Panc1 (cell line): ENCODE data around the gene SCN9A. TPM values are rescaled to one million over a fixed set of nuclear protein-coding genes. Genes with fewer than 3 reads are reported as not detected.

Experiments
- ATAC-seq: fragments of 200-7000 bp; cut with Tn5 transposase; 2 replicates; pipeline ENCODE4 v1.9.1; 2020; ENCODE audit warnings: mild to moderate bottlenecking, moderate library complexity
- BruUV-seq: library from RNA; stranded (reverse); fragments of 400-500 nt; replicated peaks from 2 replicates; lab custom pipeline; 2021; lab: Mats Ljungman, UMichigan
- CTCF ChIA-PET: fragments of 300-600 bp; sonication (Branson Sonifier 250); formaldehyde crosslinking; loops from one replicate; lab custom pipeline; 2022; ENCODE audit warnings: antibody characterized with exemption; lab: Charles Lee
- POLR2A ChIA-PET: fragments of 300-600 bp; sonication (Branson Sonifier 250); formaldehyde crosslinking; loops from one replicate; lab custom pipeline; 2022; ENCODE audit warnings: antibody characterized with exemption; lab: Charles Lee
- DNase-seq: peaks from one replicate; pipeline ENCODE4 v3.0.0-alpha.2; 2010; ENCODE audit warnings: low read depth, low spot score
- H3K27ac ChIP-seq: 2 replicates; pipeline ENCODE4 v1.5.1; 2011; ENCODE audit warnings: mild to moderate bottlenecking, low read length, inconsistent platforms
- H3K27me3 ChIP-seq: fragments of 200-500 bp; sonication (Bioruptor generic); 2 replicates; pipeline ENCODE4 v1.6.0; 2014; ENCODE audit warnings: low read length, inconsistent platforms; ENCODE audit not compliant: control insufficient read depth, insufficient read depth
- H3K36me3 ChIP-seq: fragments of 200-500 bp; sonication (Bioruptor generic); 2 replicates; pipeline ENCODE4 v1.5.1; 2014; ENCODE audit warnings: inconsistent platforms, mild to moderate bottlenecking, low read length, moderate library complexity; ENCODE audit not compliant: control insufficient read depth, insufficient read depth
- H3K4me1 ChIP-seq: 2 replicates; pipeline ENCODE4 v1.5.1; 2011; ENCODE audit warnings: inconsistent platforms, mild to moderate bottlenecking, low read length, moderate library complexity; ENCODE audit not compliant: control insufficient read depth, insufficient read depth
- H3K4me3 ChIP-seq, 2 experiments: 2 replicates each; pipeline ENCODE4 v1.5.1; 2011 to 2012; ENCODE audit warnings: low read depth in 2 of 2, low read length in 2 of 2, mild to moderate bottlenecking in 2 of 2, inconsistent platforms in 1 of 2, moderate library complexity in 1 of 2
- H3K9me3 ChIP-seq: fragments of 200-500 bp; sonication (Bioruptor generic); 2 replicates; pipeline ENCODE4 v1.5.1; 2014; ENCODE audit warnings: low read depth, mild to moderate bottlenecking, inconsistent platforms, low read length, moderate library complexity; ENCODE audit not compliant: control insufficient read depth, insufficient read depth
- POLR2AphosphoS5 ChIP-seq: IDR thresholded peaks from 2 replicates; pipeline ENCODE4 v1.6.1; 2012; ENCODE audit warnings: mild to moderate bottlenecking, low read depth, low read length, moderate library complexity
- SIN3A ChIP-seq: IDR thresholded peaks from 2 replicates; pipeline ENCODE4 v1.6.1; 2012; ENCODE audit warnings: low read depth, mild to moderate bottlenecking, low read length, moderate library complexity, borderline replicate concordance; ENCODE audit not compliant: insufficient read depth
- TCF7L2 ChIP-seq: IDR thresholded peaks from 2 replicates; pipeline ENCODE4 v1.6.1; 2011; ENCODE audit warnings: mild to moderate bottlenecking, low read depth, low read length, inconsistent platforms
- in situ Hi-C: cut with HindIII; loops from 2 replicates; pipeline ENCODE4 v1.10.0; 2016; ENCODE audit warnings: low sequenced_read_pairs, low pct_unique_long_range_greater_than_20kb
- intact Hi-C: fragments of 100-400 bp; cut with micrococcal nuclease; formaldehyde crosslinking; loops from one replicate; pipeline ENCODE4 v1.10.0; 2022; ENCODE audit not compliant: unreplicated experiment
- total RNA-seq: library from RNA; stranded (reverse); gene quantifications from one replicate; pipeline ENCODE4 v1.2.1, GENCODE V29; 2021; ENCODE audit not compliant: unreplicated experiment
- TF ChIP-seq, protein P1 (sequence below), 2 experiments: IDR thresholded peaks; 2 replicates each; pipeline ENCODE4 v1.6.1; 2011 to 2012; ENCODE audit warnings: low read depth in 2 of 2, control low read depth in 1 of 2, low read length in 1 of 2, mild to moderate bottlenecking in 1 of 2, moderate library complexity in 1 of 2; ENCODE audit not compliant: insufficient read depth in 1 of 2
- TF ChIP-seq, protein P2 (sequence below): fragments of 450-650 bp; IDR thresholded peaks from 2 replicates; pipeline ENCODE4 v1.5.1; 2017; ENCODE audit warnings: mild to moderate bottlenecking

The SCN9A gene
- total RNA-seq, 1 experiment from 2014 or later: 0.10 TPM

DNA sequence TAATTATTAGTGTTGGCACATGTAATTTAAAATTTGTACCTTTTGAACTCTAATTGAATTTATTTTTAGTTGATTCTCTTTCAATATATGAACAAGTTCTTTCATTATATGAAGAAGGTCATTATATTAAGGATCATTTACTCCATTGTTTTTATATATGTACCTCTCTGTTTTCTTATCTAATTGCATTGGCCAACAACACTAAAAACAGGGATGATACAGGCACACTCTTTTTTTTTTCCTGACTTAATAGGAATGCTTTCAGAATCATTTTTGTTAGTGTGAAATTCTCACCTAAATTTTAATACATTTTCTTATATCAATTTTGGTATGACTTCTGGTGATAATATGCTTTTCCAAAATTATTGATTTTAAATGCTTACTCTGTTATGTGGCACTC lies 173.0 kb downstream of the SCN9A start:
- intact Hi-C loops: no loop called here
- ATAC-seq (no peak), DNase-seq (no peak)
- in situ Hi-C loops: no loop called here
- Histone ChIP-seq H3K36me3 (no peaks in the 10 kb centered on the region), H3K27ac (no peak overlapping the region), H3K27me3 (no peaks in the 10 kb centered on the region), H3K4me3 (no peak overlapping the region), H3K4me1 (no peaks in the 10 kb centered on the region), H3K9me3 (no peaks in the 10 kb centered on the region; the same call in 1 of the 2 replicates)
- TF ChIP-seq, protein P1, sequence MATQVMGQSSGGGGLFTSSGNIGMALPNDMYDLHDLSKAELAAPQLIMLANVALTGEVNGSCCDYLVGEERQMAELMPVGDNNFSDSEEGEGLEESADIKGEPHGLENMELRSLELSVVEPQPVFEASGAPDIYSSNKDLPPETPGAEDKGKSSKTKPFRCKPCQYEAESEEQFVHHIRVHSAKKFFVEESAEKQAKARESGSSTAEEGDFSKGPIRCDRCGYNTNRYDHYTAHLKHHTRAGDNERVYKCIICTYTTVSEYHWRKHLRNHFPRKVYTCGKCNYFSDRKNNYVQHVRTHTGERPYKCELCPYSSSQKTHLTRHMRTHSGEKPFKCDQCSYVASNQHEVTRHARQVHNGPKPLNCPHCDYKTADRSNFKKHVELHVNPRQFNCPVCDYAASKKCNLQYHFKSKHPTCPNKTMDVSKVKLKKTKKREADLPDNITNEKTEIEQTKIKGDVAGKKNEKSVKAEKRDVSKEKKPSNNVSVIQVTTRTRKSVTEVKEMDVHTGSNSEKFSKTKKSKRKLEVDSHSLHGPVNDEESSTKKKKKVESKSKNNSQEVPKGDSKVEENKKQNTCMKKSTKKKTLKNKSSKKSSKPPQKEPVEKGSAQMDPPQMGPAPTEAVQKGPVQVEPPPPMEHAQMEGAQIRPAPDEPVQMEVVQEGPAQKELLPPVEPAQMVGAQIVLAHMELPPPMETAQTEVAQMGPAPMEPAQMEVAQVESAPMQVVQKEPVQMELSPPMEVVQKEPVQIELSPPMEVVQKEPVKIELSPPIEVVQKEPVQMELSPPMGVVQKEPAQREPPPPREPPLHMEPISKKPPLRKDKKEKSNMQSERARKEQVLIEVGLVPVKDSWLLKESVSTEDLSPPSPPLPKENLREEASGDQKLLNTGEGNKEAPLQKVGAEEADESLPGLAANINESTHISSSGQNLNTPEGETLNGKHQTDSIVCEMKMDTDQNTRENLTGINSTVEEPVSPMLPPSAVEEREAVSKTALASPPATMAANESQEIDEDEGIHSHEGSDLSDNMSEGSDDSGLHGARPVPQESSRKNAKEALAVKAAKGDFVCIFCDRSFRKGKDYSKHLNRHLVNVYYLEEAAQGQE (IDR thresholded peaks at IDR 0.05; ENCODE audit: insufficient read depth in 1 of 2, low read depth in 2 of 2, low read length in 1 of 2): no peak
- TF ChIP-seq, protein P2, sequence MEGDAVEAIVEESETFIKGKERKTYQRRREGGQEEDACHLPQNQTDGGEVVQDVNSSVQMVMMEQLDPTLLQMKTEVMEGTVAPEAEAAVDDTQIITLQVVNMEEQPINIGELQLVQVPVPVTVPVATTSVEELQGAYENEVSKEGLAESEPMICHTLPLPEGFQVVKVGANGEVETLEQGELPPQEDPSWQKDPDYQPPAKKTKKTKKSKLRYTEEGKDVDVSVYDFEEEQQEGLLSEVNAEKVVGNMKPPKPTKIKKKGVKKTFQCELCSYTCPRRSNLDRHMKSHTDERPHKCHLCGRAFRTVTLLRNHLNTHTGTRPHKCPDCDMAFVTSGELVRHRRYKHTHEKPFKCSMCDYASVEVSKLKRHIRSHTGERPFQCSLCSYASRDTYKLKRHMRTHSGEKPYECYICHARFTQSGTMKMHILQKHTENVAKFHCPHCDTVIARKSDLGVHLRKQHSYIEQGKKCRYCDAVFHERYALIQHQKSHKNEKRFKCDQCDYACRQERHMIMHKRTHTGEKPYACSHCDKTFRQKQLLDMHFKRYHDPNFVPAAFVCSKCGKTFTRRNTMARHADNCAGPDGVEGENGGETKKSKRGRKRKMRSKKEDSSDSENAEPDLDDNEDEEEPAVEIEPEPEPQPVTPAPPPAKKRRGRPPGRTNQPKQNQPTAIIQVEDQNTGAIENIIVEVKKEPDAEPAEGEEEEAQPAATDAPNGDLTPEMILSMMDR: no peak
- TF ChIP-seq SIN3A (no peak), TCF7L2 (no peak), POLR2AphosphoS5 (no peak)
- POLR2A ChIA-PET: no interaction called here
- CTCF ChIA-PET: no interaction called here
- no TSS peak for BruUV-seq

DNA sequence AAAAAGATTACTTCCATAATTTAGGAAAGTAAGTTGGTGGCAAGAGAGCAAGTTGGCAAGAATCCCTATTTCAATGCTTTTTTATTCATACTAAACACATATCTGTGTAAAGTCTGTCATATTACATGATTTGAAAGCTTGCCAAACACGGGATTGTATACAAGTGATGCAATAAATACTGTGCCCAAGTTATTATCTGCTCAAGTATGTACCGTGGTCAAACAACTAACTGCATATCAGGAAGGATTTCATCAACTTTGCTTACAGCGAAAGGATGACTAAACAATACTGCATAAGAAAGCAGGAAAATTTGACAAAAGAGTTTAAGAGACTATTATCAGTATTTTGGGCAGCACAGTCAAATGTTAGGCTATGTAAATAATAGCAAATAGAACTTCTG lies 178.3 kb downstream of the SCN9A start:
- Histone ChIP-seq H3K27ac (no peak overlapping the region), H3K4me3 (no peak overlapping the region), H3K36me3 (no peaks in the 10 kb centered on the region), H3K9me3 (no peaks in the 10 kb centered on the region), H3K27me3 (no peaks in the 10 kb centered on the region), H3K4me1 (no peaks in the 10 kb centered on the region)
- no peak for DNase-seq
- intact Hi-C loops (no loop called here), in situ Hi-C loops (no loop called here)
- no TSS peak for BruUV-seq
- no peak for ATAC-seq
- TF ChIP-seq TCF7L2 (no peak), SIN3A (no peak), POLR2AphosphoS5 (no peak)
- TF ChIP-seq, protein P2: no peak
- POLR2A ChIA-PET: no interaction called here
- CTCF ChIA-PET: no interaction called here
